ENCODE data around the gene MTF1. TPM values are rescaled to one million over a fixed set of nuclear protein-coding genes. Genes with fewer than 3 reads are reported as not detected.

The MTF1 gene
- total RNA-seq, 1 donor from 2014 or later: 10.6 TPM

DNA sequence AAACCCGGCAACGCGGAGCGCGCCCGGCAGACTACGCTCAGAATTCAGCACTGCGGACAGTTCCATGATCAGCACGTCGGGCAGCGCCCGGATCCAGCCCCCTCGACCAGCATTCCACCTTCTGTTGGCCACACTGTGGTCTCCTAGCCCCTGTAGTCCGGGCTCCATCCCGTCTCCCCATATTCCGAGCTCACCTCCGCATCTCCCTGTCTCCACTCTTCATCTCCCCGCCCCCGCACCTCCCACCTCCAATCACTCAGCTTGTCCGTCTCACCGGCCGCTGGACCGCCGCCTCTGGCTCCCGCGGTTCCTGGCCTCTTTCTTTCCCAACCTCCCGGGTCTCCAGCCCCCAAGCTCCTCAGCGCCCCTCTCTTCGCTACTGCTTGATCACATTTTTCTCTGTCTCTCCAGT is 95.0 kb downstream of the MTF1 start:
- intact Hi-C loops (cut with DNase I): no loop called here
- Histone ChIP-seq H3K4me1 (no peaks in the 10 kb centered on the region), H3K36me3 (no peaks in the 10 kb centered on the region), H3K27me3 (peaks cover 15% of the 10 kb centered on the region), H3K27ac (no peak overlapping the region), H3K4me3 (no peak overlapping the region), H3K9me3 (no peaks in the 10 kb centered on the region)
- DNase-seq (ENCODE audit: low spot score in 2 of 2): no peak
- TF ChIP-seq, protein P1, sequence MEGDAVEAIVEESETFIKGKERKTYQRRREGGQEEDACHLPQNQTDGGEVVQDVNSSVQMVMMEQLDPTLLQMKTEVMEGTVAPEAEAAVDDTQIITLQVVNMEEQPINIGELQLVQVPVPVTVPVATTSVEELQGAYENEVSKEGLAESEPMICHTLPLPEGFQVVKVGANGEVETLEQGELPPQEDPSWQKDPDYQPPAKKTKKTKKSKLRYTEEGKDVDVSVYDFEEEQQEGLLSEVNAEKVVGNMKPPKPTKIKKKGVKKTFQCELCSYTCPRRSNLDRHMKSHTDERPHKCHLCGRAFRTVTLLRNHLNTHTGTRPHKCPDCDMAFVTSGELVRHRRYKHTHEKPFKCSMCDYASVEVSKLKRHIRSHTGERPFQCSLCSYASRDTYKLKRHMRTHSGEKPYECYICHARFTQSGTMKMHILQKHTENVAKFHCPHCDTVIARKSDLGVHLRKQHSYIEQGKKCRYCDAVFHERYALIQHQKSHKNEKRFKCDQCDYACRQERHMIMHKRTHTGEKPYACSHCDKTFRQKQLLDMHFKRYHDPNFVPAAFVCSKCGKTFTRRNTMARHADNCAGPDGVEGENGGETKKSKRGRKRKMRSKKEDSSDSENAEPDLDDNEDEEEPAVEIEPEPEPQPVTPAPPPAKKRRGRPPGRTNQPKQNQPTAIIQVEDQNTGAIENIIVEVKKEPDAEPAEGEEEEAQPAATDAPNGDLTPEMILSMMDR (IDR thresholded peaks at IDR 0.05): no peak

DNA sequence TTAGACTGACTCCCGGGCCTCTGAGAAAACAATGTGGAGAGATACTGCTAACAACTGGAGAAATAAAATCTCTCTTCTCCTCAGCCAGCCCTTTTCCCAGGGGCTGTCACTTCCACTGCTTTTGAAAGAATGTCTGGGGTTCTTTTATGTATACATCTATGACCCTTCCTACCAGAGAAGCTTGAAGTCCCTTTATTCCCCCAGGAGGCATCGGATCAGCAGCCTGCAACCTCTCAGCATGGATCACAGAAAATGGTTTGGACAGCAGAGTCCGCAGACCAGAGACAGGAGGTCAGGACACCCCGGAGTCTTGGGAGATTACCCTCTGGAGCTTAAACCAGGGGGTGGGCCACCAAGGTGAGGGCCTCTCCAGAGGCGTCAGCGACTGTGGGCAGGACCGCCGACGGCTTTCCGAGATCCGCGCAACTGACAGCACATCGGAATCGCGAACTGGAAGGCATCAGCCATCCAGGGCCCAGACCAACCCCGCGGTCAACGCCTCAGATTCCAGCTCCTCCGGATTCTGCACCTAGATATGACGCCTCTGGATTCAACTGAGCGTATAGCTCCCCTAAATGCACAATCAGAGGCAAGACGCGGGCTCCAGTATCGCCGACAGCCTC is 95.5 kb downstream of the MTF1 start:
- Histone ChIP-seq H3K9me3 (no peaks in the 10 kb centered on the region), H3K36me3 (no peaks in the 10 kb centered on the region), H3K27me3 (peaks cover 15% of the 10 kb centered on the region), H3K4me3 (no peak overlapping the region), H3K4me1 (no peaks in the 10 kb centered on the region), H3K27ac (no peak overlapping the region)
- intact Hi-C loops (cut with DNase I): no loop called here
- TF ChIP-seq, protein P1 (IDR thresholded peaks at IDR 0.05): no peak
- no peak for DNase-seq (ENCODE audit: low spot score in 2 of 2)

DNA sequence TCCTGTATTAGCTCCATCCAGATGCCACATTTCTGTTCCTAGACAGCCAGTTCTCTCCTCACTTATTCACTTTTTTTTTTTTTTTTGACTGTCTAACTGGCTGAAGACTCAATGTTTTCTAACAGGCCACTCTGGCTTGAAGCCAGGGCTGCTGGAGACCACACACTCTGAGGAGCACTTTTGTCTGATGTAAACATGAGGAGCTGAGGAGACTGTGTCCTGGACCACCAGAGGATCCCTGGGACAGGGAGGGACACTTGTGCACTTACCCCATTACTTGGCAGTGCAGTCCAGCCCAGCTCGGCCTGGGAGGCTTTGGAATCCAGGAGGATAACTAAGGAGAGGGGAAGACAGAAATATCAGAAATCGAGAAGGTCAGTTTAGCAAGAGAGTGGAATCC is 96.9 kb downstream of the MTF1 start:
- H3K27me3 ChIP-seq: peaks cover 15% of the 10 kb centered on the region

DNA sequence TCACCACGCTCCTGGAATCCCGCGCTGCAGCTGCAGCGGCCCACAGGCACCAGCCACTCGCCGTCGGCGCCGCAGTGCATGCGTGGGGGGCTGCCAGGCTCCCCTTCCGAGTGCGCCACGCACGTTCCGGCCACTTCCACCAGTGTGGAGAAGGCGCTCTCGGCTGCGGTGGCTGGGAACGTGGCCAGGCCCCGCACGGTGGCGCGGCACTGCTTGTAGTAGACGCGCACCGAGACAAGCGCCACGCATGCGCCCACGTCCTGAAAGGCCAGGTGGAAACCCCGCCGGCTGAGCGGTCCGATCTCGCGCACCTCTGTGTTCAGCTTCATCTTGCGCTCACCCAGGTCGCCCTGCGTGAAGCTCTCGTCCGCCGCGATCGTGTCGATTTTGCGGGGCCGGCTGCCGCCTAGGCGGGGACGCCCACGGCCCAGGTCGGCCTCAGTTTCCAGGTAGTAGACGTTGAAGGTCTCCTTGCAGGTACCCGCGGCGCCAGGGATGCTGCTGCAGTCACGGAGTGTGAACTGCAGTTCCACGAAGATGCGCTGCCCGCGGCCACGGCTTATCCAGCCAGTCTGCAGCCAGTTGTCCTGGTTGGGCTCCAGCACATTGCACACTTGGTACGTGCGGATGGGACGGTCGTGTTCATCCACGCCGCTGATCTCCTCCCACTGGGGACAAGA is 97.8 kb downstream of the MTF1 start:
- Histone ChIP-seq H3K4me1 (no peaks in the 10 kb centered on the region), H3K27me3 (peaks cover 15% of the 10 kb centered on the region), H3K4me3 (no peak overlapping the region), H3K36me3 (no peaks in the 10 kb centered on the region), H3K27ac (no peak overlapping the region), H3K9me3 (no peaks in the 10 kb centered on the region)
- intact Hi-C loops (cut with DNase I): no loop called here
- TF ChIP-seq, protein P1 (IDR thresholded peaks at IDR 0.05): no peak
- DNase-seq (ENCODE audit: low spot score in 2 of 2): no peak

More for the DNA sequence above, 96.9 kb downstream of the MTF1 start:
- DNase-seq (ENCODE audit: low spot score in 2 of 2): no peak
- no peaks in the 10 kb centered on the region for H3K9me3 ChIP-seq
- TF ChIP-seq, protein P1 (IDR thresholded peaks at IDR 0.05): no peak
- no peak overlapping the region for H3K4me3 ChIP-seq
- intact Hi-C loops (cut with DNase I): no loop called here
- no peak overlapping the region for H3K27ac ChIP-seq
- no peaks in the 10 kb centered on the region for H3K4me1 ChIP-seq
- H3K36me3 ChIP-seq: no peaks in the 10 kb centered on the region

Other genes starting within 250 kb of the MTF1 start
- gene RSPO1, start 224.7 kb downstream of the MTF1 start, total RNA-seq: not detected
- gene CDCA8, start 167.1 kb downstream of the MTF1 start, total RNA-seq: 0.75 TPM
- gene EPHA10, start 94.5 kb downstream of the MTF1 start, total RNA-seq: 0.11 TPM
- 0.43 TPM for gene MANEAL, start 65.7 kb downstream of the MTF1 start, total RNA-seq
- gene C1orf122, start 51.8 kb downstream of the MTF1 start, total RNA-seq: 284 TPM
- 9.7 TPM for gene YRDC, start 51.4 kb downstream of the MTF1 start, total RNA-seq
- gene INPP5B, start 87.5 kb upstream of the MTF1 start, total RNA-seq: 11.7 TPM
- gene SF3A3, start 130.4 kb upstream of the MTF1 start, total RNA-seq: 20.3 TPM
- 60.1 TPM for gene FHL3, start 145.9 kb upstream of the MTF1 start, total RNA-seq
- gene UTP11, start 153.1 kb upstream of the MTF1 start, total RNA-seq: 16.5 TPM
- not detected for gene POU3F1, start 187.2 kb upstream of the MTF1 start, total RNA-seq